NCI-H1694 (cell line): ENCODE measurements around the gene TRIP13.
"Not testable (repeated sequence)": the region's sequence is repeated elsewhere in the genome, so short reads cannot be mapped to it uniquely, and the experiment has no call there.

Source experiments
- DNase-seq: peaks from one replicate; lab custom pipeline; 2025; lab: John Stamatoyannopoulos, UW

Gene TRIP13

DNA sequence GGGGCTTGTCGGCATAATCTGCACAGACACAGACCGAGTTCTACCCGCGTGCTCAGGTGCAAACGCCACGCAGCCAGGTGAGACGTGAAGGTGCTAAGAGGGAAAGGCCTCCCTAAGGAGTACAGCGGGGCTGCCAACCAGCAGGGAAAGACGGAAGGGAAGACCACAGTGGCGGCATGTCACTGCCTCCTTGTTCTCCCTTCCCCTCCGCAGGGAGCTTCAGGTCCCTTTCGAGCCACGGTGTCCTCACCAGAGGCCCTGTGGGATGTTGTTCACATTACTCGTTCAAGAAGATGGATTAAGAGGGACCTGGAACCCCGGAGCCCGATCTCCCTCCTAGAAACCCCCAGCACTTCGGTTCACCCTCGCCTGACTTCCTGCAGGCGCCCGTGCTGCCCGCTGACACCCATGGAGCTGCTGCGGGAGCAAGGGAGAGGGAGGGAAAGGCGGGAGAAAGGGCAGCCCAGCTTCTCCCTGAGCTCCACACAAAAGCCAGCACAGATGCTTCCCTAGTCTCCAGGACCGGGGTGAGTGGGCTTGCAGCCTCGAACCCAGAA lies 769 bp upstream of the TRIP13 start:
- DNase-seq = peak; percentile 35

DNA sequence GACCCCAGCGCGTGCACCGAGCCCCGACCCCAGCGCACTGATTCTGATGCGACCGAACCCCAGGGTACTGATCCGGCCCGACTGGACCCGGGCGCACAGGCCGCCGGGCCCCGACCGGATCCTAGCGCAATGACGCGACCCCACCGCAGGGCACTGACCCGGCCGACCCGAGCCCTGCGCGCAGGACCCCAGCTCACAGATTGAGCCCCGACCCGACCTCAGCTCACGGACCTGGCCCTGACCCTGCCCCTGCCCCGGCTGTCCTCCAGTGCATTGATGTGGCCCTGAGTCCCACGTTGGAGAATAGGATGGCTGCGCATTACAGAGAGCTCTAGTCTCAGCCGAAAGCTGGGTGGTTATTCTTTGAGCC lies 438 bp downstream of the TRIP13 start:
- DNase-seq = no peak

DNA sequence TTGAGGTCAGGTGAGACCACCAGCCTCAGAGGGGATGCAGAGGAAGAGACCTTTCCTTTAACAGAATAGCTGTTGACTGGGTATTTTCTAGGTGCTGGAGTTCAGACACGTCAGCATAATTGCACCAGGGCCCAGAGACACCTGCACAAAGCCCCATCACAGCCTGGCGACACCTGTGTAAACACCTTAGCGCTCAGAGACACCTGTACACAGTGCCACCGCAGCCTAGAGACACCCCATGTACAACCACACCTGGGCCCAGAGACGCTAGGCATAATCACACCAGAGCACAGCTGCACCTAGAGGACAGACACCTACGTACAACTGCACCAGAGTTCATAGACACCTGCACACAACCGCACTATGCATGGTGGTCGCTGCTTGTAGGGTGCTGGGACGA lies 1.0 kb downstream of the TRIP13 start:
- no peak for DNase-seq

GRCh38 chr5:900781-901180 lies 8.1 kb downstream of the TRIP13 start:
- DNase-seq = no peak

DNA sequence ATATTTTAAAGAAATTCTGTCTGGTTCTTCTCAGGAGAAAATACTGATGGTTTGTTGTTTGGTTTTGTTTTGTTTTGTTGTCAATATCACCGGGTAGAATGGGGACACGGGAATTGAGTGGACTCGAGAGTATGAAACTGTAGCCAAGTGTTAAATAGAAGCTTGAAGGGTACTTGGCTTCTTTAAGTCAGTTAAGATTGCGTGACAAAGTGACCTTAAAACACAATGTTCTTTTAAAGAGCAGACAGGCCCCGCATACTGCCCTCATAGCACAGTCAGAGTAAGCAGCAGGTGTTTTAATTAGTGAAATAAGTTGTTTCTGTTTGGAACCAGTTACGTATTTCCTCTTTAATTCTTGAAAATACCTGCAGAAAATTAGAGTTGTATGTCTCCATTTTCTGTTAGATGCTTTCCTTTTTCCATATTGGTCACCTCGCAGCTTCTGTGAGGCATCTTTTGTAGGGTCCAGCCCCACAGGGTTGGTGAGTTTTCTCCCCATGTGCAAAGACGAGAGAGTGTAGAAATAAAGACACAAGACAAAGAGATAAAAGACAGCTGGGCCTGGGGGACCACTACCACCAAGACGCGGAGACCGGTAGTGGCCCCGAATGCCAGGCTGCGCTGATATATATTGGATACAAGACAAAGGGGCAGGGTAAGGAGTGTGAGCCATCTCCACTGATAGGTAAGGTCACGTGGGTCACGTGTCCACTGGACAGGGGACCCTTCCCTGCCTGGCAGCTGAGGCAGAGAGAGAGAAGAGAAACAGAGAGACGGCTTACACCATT lies 9.6 kb downstream of the TRIP13 start:
- DNase-seq = no peak

DNA sequence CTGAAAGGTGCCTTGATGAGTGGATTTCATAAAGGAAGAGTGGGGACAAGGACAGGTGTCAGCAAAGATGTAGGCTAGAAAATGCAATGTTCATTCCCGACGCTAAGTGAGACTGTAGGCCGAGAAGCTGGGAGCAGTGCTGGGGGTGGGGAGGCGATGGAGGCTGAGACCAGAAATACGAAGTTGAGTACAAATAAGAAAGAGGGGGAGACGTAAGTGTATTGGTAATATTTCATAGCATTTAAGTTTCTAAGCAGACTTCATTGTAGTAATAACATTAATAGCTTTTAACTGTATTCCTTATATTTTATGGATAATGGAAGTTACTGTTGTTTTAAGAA lies 11.0 kb downstream of the TRIP13 start:
- DNase-seq = no peak

GRCh38 chr5:905139-905642 lies 12.5 kb downstream of the TRIP13 start:
- no peak for DNase-seq

- no peak for DNase-seq
Observed at GRCh38 chr5:907366-907910, 14.8 kb downstream of the TRIP13 start.

DNA sequence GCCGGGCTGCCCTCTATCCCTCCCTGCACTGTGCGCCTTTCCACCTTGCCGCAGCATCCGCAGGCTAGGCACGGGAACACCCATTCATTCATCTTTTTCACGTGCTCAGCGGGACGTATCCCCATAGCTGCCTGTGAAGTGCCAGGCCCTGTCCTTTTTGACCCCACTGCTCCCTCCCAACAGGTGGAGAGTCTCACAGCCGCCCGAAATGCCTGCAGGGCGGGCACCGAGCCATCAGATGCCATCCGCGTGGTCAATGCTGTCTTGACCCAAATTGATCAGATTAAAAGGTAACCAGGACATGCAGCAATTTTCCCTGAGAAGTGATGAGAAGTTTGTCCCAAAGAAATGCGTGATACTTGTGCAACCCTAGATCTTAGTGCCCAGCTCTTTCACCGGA lies 15.5 kb downstream of the TRIP13 start:
- DNase-seq = no peak

DNA sequence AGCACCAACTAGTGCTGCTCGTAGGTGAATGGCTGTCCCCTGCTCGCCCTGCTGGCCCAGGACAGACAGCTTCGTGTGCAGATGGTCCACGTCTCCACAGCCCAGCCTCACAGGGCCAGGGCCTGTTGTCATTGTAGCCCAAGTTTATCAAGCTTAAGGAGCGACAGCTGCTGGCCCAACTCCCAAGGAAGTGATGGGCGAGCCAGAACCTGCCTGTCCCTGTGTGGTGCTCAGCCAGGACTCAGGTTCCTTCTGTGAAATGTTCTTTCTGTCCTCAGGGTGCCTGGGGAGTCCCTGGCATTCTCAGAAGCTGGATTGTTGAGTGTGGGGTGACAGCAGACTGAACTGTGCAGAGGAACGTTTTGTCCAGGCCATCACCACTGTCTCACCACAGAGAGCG lies 16.4 kb downstream of the TRIP13 start:
- no peak for DNase-seq

DNA sequence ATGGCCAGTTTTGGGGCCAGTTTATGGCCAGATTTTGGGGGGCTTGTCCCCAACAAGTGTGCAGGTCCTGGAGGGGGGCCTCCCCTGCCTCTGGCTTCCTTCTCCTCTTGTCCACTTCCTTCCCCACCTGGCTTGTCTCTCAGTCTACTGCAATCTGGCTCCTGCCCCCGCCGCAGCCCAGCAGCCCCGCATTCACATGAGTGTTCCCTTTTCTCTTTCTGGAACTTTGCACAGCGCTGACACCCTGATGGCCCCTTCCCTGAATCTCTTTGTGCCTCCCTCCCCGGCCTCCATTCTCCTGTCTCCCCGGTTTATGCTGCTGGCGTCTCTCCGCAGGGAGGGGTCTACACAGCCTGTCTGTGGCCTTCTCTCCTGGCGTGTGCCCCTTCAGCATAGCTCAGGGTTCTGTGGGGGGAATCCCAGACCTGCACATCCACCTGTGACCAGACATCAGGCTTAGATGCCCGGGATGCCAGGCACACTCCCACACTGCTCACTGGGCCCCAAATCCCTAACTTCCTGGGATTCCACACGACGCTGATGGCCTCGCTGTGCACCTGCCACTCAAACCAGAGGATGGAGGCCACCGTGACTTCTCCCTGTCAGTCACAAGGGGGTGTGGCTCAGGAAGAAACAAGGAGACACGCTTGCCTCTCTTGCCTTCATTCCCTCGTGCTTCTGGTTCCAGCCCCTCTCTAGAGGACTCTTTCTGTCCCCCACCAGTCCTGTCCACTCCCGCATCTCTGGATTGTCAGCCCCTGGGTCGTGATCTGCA lies 17.5 kb downstream of the TRIP13 start:
- DNase-seq = no peak

GRCh38 chr5:910769-911160 lies 18.1 kb downstream of the TRIP13 start:
- no peak for DNase-seq

DNA sequence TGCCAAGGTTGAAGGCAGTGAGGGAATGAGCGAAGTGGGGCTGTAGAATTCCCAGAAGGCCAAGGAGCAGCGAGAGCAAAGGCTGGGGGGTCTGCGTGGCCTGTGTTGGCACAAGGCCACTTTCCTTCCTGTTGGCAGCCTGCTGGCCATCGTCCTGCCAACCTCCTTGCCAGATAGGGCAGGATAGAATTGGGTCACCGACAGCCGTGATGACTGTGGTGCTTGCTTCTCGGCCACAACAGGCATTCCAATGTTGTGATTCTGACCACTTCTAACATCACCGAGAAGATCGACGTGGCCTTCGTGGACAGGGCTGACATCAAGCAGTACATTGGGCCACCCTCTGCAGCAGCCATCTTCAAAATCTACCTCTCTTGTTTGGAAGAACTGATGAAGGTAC lies 18.9 kb downstream of the TRIP13 start:
- no peak for DNase-seq

DNA sequence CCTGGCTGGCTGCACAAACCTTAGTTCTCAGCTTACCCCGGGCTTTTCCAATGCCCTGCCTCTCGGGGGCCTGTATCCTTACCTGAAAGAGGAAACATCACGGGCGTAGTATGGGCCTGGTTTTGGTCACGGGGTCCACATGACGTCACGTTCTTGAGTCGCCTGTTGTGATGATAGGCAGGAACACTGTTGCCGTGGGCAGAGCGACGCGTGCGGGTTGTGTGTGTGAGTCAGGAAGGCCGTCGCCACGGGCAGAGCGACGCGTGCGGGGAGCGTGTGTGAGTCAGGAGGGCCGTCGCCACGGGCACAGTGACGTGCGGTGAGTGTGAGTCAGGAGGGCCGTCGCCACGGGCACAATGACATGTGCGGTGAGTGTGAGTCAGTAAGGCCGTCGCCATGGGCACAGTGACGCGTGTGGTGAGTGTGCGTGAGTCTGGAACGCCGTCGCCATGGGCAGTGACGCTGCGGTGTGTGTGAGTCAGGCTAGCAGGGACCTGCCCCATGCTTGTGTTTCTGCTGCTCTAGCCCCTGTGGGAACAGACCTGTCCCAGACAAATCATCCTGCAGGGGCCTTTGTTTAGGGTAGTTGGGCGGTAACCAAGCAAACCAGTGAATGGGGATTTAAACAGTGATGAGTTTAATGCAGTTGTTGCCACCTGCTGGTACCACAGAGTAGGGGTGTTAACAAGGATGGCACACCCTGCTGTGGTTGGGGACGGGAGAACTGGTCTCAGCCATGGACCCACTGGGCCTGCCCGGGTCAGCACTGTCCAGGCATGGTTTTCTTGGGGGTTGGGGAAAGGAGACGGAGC lies 19.8 kb downstream of the TRIP13 start:
- DNase-seq = no peak

- DNase-seq = no peak
Observed at GRCh38 chr5:914174-914573, 21.5 kb downstream of the TRIP13 start.

GRCh38 chr5:914612-915011 lies 21.9 kb downstream of the TRIP13 start:
- no peak for DNase-seq

DNA sequence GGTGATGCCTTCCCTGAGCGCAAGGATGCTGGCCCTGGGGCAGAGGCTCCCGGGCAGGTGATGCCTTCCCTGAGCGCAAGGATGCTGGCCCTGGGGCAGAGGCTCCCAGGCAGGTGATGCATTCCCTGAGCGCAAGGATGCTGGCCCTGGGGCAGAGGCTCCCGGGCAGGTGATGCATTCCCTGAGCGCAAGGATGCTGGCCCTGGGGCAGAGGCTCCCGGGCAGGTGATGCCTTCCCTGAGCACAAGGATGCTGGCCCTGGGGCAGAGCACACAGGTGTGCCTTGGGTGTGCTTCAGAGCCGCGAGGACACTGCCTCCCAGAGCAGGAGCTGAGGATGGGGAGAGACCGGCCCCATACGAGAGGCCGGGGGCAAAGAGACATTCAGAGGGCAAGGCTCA lies 22.7 kb downstream of the TRIP13 start:
- not testable (repeated sequence) for DNase-seq

GRCh38 chr5:915946-916345 lies 23.3 kb downstream of the TRIP13 start:
- DNase-seq = no peak

DNA sequence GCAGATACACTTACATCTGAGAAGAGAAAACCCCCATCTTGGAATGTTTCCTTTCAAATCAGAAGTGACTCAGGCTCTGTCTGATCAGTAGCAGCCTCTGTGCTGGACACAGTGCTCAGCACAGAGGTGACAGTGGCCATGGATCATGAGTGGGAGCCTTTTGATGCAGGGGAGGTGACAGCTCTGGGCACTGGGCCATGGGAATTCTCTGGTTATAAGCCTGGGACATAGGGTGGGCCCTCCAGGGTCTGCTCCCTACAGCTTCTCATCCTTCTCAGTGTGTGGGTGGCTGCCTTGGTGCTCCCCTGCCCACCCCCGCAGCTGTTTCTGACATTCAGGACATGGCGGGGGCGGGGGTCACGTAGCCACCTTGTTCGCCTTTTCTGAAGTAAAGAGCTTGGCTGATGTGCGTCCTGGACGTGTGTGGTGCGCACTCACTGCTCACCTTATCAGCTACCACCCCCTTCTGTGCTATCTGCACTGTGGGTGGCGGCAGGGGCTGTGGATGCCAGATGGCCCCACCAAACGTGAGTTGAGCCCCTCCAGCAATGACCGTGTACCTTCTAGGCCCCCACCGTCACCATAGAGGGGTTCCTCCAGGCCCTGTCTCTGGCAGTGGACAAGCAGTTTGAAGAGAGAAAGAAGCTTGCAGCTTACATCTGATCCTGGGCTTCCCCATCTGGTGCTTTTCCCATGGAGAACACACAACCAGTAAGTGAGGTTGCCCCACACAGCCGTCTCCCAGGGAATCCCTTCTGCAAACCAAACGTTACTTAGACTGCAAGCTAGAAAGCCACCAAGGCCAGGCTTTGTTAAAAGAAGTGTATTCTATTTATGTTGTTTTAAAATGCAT lies 24.0 kb downstream of the TRIP13 start:
- DNase-seq = no peak

- not testable (repeated sequence) for DNase-seq
Observed at GRCh38 chr5:918717-919116, 26.0 kb downstream of the TRIP13 start.

- DNase-seq = no peak
Observed at GRCh38 chr5:919356-920000, 26.8 kb downstream of the TRIP13 start.
